Gastrocnemius medialis (tissue), 4 donors: ENCODE measurements around the gene NEO1. TPM values are rescaled to one million over a fixed set of nuclear protein-coding genes. Genes with fewer than 3 reads are reported as not detected.
"Not testable (repeated sequence)": the region's sequence is repeated elsewhere in the genome, so short reads cannot be mapped to it uniquely, and the experiment has no call there.

Experiments used
- ATAC-seq, 2 donors: fragments of 150-250 bp; one replicate each; pipeline ENCODE4 v1.9.1; 2016
- DNase-seq, 2 donors: peaks; one replicate each; pipeline ENCODE4 v3.0.0-alpha.2; 2019
- H3K27ac ChIP-seq, 4 donors: fragments of 200-600 bp; sonication (generic); 1 replicate in 1 of 4; 2 replicates in 3 of 4; pipeline ENCODE4 v1.5.1; 2016 to 2018; ENCODE audit warnings: mild to moderate bottlenecking in 2 of 4, moderate library complexity in 1 of 4
- H3K27me3 ChIP-seq, 3 donors: fragments of 200-600 bp; sonication (generic) in 2 of 3; 1 replicate in 1 of 3; 2 replicates in 2 of 3; pipeline versions ENCODE4 v1.5.1 to v1.6.0; 2016 to 2019; ENCODE audit warnings: mild to moderate bottlenecking in 1 of 3, moderate library complexity in 1 of 3
- H3K36me3 ChIP-seq, 2 donors: fragments of 200-600 bp; sonication (generic) in 1 of 2; one replicate each; pipeline ENCODE4 v1.5.1; 2017 to 2018
- H3K4me1 ChIP-seq, 2 donors: fragments of 200-600 bp; sonication (generic) in 1 of 2; one replicate each; pipeline ENCODE4 v1.5.1; 2016 to 2017; ENCODE audit warnings: mild to moderate bottlenecking in 2 of 2
- H3K4me3 ChIP-seq, 4 donors: fragments of 200-600 bp; sonication (generic) in 3 of 4; 1 replicate in 1 of 4; 2 replicates in 3 of 4; pipeline ENCODE4 v1.5.1; 2016 to 2019; ENCODE audit warnings: mild to moderate bottlenecking in 2 of 4
- H3K9me3 ChIP-seq, 3 donors: fragments of 200-600 bp; sonication (generic) in 2 of 3; 1 replicate in 1 of 3; 2 replicates in 2 of 3; pipeline ENCODE4 v1.5.1; 2016 to 2019
- CTCF ChIP-seq, 5 experiments: fragments of 450-650 bp in 3 of 5; fragments of 200-600 bp in 2 of 5; sonication (generic) in 2 of 5; IDR thresholded peaks in 4 of 5; conservative IDR thresholded peaks in 1 of 5; 1 replicate in 4 of 5; 2 replicates in 1 of 5; pipeline ENCODE4 v1.5.1; 2016 to 2019; ENCODE audit warnings: antibody characterized with exemption in 5 of 5, mild to moderate bottlenecking in 3 of 5, moderate library complexity in 3 of 5
- POLR2A ChIP-seq, 2 donors: fragments of 450-650 bp; IDR thresholded peaks; one replicate each; pipeline ENCODE4 v1.6.1; 2017; ENCODE audit warnings: antibody characterized with exemption in 2 of 2, mild to moderate bottlenecking in 2 of 2, moderate library complexity in 2 of 2
- in situ Hi-C, 4 donors: fragments of 200-750 bp; cut with MboI; loops; one replicate each; pipeline versions ENCODE4 v1.15.0 to v1.8.0; 2017; ENCODE audit warnings: low sequenced_read_pairs in 4 of 4
- intact Hi-C: fragments of 100-400 bp; cut with DNase I; formaldehyde crosslinking; loops from one replicate; pipeline ENCODE4 v1.15.1; 2023; ENCODE audit warnings: low total_unique reads
- total RNA-seq, 4 donors: library from RNA; depleted of rRNA; stranded (reverse); fragments of >200 nt; gene quantifications; one replicate each; pipeline versions ENCODE4 v1.1.0 to v1.2.3, GENCODE V29; 2016

NEO1 gene
- total RNA-seq, 4 donors from 2014 or later = 13.8 to 32.0 (median 20.3) TPM

GRCh38 chr15:73200339-73200738, 148.1 kb downstream of the NEO1 start:
- ATAC-seq = no peak
- Histone ChIP-seq H3K36me3 (no peaks in the 10 kb centered on the region), H3K4me1 (no peaks in the 10 kb centered on the region), H3K9me3 (no peaks in the 10 kb centered on the region), H3K4me3 (no peak overlapping the region), H3K27me3 (no peaks in the 10 kb centered on the region), H3K27ac (no peak overlapping the region)
- in situ Hi-C loops = loop anchor here in 1 of 4 donors (25.0 kb wide), 1 partner anchor 88 kb away; no protein-coding TSS in a partner anchor
- intact Hi-C loops = no loop called here
- no peak for DNase-seq
- TF ChIP-seq POLR2A (IDR thresholded peaks at IDR 0.05) (no peak), CTCF (IDR thresholded peaks at IDR 0.05 in 4 of 5, conservative IDR thresholded peaks at IDR 0.05 in 1 of 5) (no peak)

GRCh38 chr15:73210630-73211029, 158.4 kb downstream of the NEO1 start:
- no peaks in the 10 kb centered on the region for H3K36me3 ChIP-seq
- intact Hi-C loops (no loop called here), in situ Hi-C loops (loop anchor here in 1 of 4 donors (25.0 kb wide), 1 partner anchor 98 kb away; no protein-coding TSS in a partner anchor)
- TF ChIP-seq CTCF (IDR thresholded peaks at IDR 0.05 in 4 of 5, conservative IDR thresholded peaks at IDR 0.05 in 1 of 5) (no peak), POLR2A (IDR thresholded peaks at IDR 0.05) (no peak)
- no peak overlapping the region for H3K4me3 ChIP-seq
- no peaks in the 10 kb centered on the region for H3K9me3 ChIP-seq
- peaks cover 0 to 6% of the 10 kb centered on the region in 2 donors for H3K4me1 ChIP-seq
- no peak overlapping the region for H3K27ac ChIP-seq
- DNase-seq (no peak), ATAC-seq (no peak)
- H3K27me3 ChIP-seq = no peaks in the 10 kb centered on the region

GRCh38 chr15:73212424-73212823, 160.2 kb downstream of the NEO1 start:
- no peak for DNase-seq
- no peaks in the 10 kb centered on the region for H3K36me3 ChIP-seq
- no peak for TF ChIP-seq POLR2A (IDR thresholded peaks at IDR 0.05)
- no peak for TF ChIP-seq CTCF (IDR thresholded peaks at IDR 0.05 in 4 of 5, conservative IDR thresholded peaks at IDR 0.05 in 1 of 5)
- no peak for ATAC-seq
- intact Hi-C loops (no loop called here), in situ Hi-C loops (loop anchor here in 1 of 4 donors (25.0 kb wide), 1 partner anchor 100 kb away; no protein-coding TSS in a partner anchor)
- peaks cover 0 to 6% of the 10 kb centered on the region in 2 donors for H3K4me1 ChIP-seq
- H3K27me3 ChIP-seq = no peaks in the 10 kb centered on the region
- no peak overlapping the region for H3K4me3 ChIP-seq
- no peaks in the 10 kb centered on the region for H3K9me3 ChIP-seq
- no peak overlapping the region for H3K27ac ChIP-seq

- H3K27me3 ChIP-seq, intact Hi-C loops, H3K4me3 ChIP-seq, ATAC-seq, H3K36me3 ChIP-seq, H3K9me3 ChIP-seq, H3K4me1 ChIP-seq, H3K27ac ChIP-seq, DNase-seq: not testable (repeated sequence)
- in situ Hi-C loops = loop anchor here in 1 of 4 donors (25.0 kb wide), 1 partner anchor 109 kb away; no protein-coding TSS in a partner anchor
These were observed 169.2 kb downstream of the NEO1 start for GRCh38 chr15:73221450-73221849.

GRCh38 chr15:73225358-73226015, 173.2 kb downstream of the NEO1 start:
- no peak for ATAC-seq
- Histone ChIP-seq H3K4me3 (no peak overlapping the region), H3K27ac (no peak overlapping the region), H3K36me3 (no peaks in the 10 kb centered on the region), H3K9me3 (no peaks in the 10 kb centered on the region), H3K4me1 (peaks cover 6 to 19% of the 10 kb centered on the region in 2 donors), H3K27me3 (no peaks in the 10 kb centered on the region)
- intact Hi-C loops = no loop called here
- in situ Hi-C loops = loop anchor here in 1 of 4 donors (25.0 kb wide), 1 partner anchor 438 kb away; the partner anchor contains the start of gene ADPGK
- TF ChIP-seq POLR2A (IDR thresholded peaks at IDR 0.05) (no peak), CTCF (IDR thresholded peaks at IDR 0.05 in 4 of 5, conservative IDR thresholded peaks at IDR 0.05 in 1 of 5) (no peak)
- no peak for DNase-seq
